ENCODE data around the gene ENTPD8.

ENTPD8 gene

GRCh38 chr9:137393176-137394150, 47.7 kb downstream of the ENTPD8 start:
- Histone ChIP-seq H3K79me2 (ENCODE audit: low read length) (no peaks in the 10 kb centered on the region), H3K36me3 (replicated peaks; ENCODE audit: low read depth, low read length) (no peaks in the 10 kb centered on the region), H3K27me3 (ENCODE audit: low read depth, low read length) (no peaks in the 10 kb centered on the region), H2AFZ (ENCODE audit: low read depth, low read length) (no peak overlapping the region), H4K20me1 (ENCODE audit: insufficient read depth, low read length) (no peaks in the 10 kb centered on the region), H3K4me1 (ENCODE audit: low read length) (no peaks in the 10 kb centered on the region), H3K9ac (ENCODE audit: low read length) (no peak overlapping the region), H3K4me3 (ENCODE audit: low read length) (no peak overlapping the region), H3K4me2 (ENCODE audit: low read length) (no peak overlapping the region), H3K27ac (ENCODE audit: low read length) (no peak overlapping the region), H3K9me3 (ENCODE audit: insufficient read depth, low read length) (no peaks in the 10 kb centered on the region)
- no peak for TF ChIP-seq EZH2phosphoT487 (IDR thresholded peaks at IDR 0.05; ENCODE audit: low read depth)
- TF ChIP-seq CTCF (IDR thresholded peaks at IDR 0.05; ENCODE audit: low read depth, low read length): no peak

- H3K27ac ChIP-seq (ENCODE audit: low read length): no peak overlapping the region
- no peak overlapping the region for H3K4me2 ChIP-seq (ENCODE audit: low read length)
- no peaks in the 10 kb centered on the region for H4K20me1 ChIP-seq (ENCODE audit: insufficient read depth, low read length)
- H3K9ac ChIP-seq (ENCODE audit: low read length): no peak overlapping the region
- H3K27me3 ChIP-seq (ENCODE audit: low read depth, low read length): no peaks in the 10 kb centered on the region
- no peaks in the 10 kb centered on the region for H3K36me3 ChIP-seq (replicated peaks; ENCODE audit: low read depth, low read length)
- H3K9me3 ChIP-seq (ENCODE audit: insufficient read depth, low read length): no peaks in the 10 kb centered on the region
- H2AFZ ChIP-seq (ENCODE audit: low read depth, low read length): no peak overlapping the region
- no peaks in the 10 kb centered on the region for H3K4me1 ChIP-seq (ENCODE audit: low read length)
- H3K79me2 ChIP-seq (ENCODE audit: low read length): no peaks in the 10 kb centered on the region
- no peak overlapping the region for H3K4me3 ChIP-seq (ENCODE audit: low read length)
- no peak for TF ChIP-seq EZH2phosphoT487 (IDR thresholded peaks at IDR 0.05; ENCODE audit: low read depth)
- TF ChIP-seq CTCF (IDR thresholded peaks at IDR 0.05; ENCODE audit: low read depth, low read length): no peak
Measured at GRCh38 chr9:137392232-137393007, 48.7 kb downstream of the ENTPD8 start.

GRCh38 chr9:137391411-137391754, 49.8 kb downstream of the ENTPD8 start:
- no peak for TF ChIP-seq EZH2phosphoT487 (IDR thresholded peaks at IDR 0.05; ENCODE audit: low read depth)
- Histone ChIP-seq H3K36me3 (replicated peaks; ENCODE audit: low read depth, low read length) (no peaks in the 10 kb centered on the region), H3K4me2 (ENCODE audit: low read length) (no peak overlapping the region)

GRCh38 chr9:137390553-137391410, 50.4 kb downstream of the ENTPD8 start:
- no peak overlapping the region for H3K4me2 ChIP-seq (ENCODE audit: low read length)
- H3K27ac ChIP-seq (ENCODE audit: low read length): no peak overlapping the region
- TF ChIP-seq EZH2phosphoT487 (IDR thresholded peaks at IDR 0.05; ENCODE audit: low read depth): no peak
- TF ChIP-seq CTCF (IDR thresholded peaks at IDR 0.05; ENCODE audit: low read depth, low read length): no peak
- H3K9me3 ChIP-seq (ENCODE audit: insufficient read depth, low read length): no peaks in the 10 kb centered on the region
- H3K4me3 ChIP-seq (ENCODE audit: low read length): no peak overlapping the region
- no peaks in the 10 kb centered on the region for H3K36me3 ChIP-seq (replicated peaks; ENCODE audit: low read depth, low read length)
- H3K27me3 ChIP-seq (ENCODE audit: low read depth, low read length): no peaks in the 10 kb centered on the region
- no peaks in the 10 kb centered on the region for H3K79me2 ChIP-seq (ENCODE audit: low read length)
- no peak overlapping the region for H3K9ac ChIP-seq (ENCODE audit: low read length)
- no peaks in the 10 kb centered on the region for H4K20me1 ChIP-seq (ENCODE audit: insufficient read depth, low read length)
- no peak overlapping the region for H2AFZ ChIP-seq (ENCODE audit: low read depth, low read length)
- no peaks in the 10 kb centered on the region for H3K4me1 ChIP-seq (ENCODE audit: low read length)

More at GRCh38 chr9:137391411-137391754, 49.8 kb downstream of the ENTPD8 start:
- H3K9me3 ChIP-seq (ENCODE audit: insufficient read depth, low read length): no peaks in the 10 kb centered on the region
- H3K79me2 ChIP-seq (ENCODE audit: low read length): no peaks in the 10 kb centered on the region
- H3K4me3 ChIP-seq (ENCODE audit: low read length): no peak overlapping the region
- H3K9ac ChIP-seq (ENCODE audit: low read length): no peak overlapping the region
- H4K20me1 ChIP-seq (ENCODE audit: insufficient read depth, low read length): no peaks in the 10 kb centered on the region
- H3K4me1 ChIP-seq (ENCODE audit: low read length): no peaks in the 10 kb centered on the region
- no peaks in the 10 kb centered on the region for H3K27me3 ChIP-seq (ENCODE audit: low read depth, low read length)
- H3K27ac ChIP-seq (ENCODE audit: low read length): no peak overlapping the region
- no peak overlapping the region for H2AFZ ChIP-seq (ENCODE audit: low read depth, low read length)
